ENCODE results near the gene NUP188.

DNA sequence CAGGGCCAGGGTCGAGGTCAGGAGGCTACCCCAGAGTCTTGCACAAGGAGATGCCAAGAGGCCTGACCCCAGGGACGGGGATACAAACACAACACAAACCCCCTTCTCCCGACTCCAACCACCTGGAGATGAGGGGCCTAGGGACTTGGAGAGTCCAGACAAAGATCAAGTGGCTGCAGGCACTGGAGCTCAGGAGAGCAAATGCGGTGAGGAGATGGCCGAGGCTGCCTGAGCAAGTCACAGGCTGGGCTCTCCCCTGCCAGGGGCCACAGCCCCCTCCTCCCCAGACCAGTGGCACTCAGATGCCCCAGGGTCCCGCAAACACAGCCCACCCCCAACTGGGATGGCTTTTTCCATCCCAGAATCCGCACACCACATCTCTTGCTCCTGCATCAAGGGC is 64.8 kb downstream of the NUP188 start:
- TF ChIP-seq CTCF (IDR thresholded peaks at IDR 0.05; ENCODE audit: poor library complexity) (no peak), EZH2 (IDR thresholded peaks at IDR 0.05; ENCODE audit: borderline replicate concordance) (no peak)

Data from hepatocyte (in vitro differentiated cells).